Activated naive CD4-positive, alpha-beta T cell treated with anti-CD3 and anti-CD28 coated beads, Interleukin-2, amount 50 U/mL, for 24 hours (primary cell): Measurements from ENCODE around the gene MRAP2.
"Not testable (repeated sequence)": the region's sequence is repeated elsewhere in the genome, so short reads cannot be mapped to it uniquely, and the experiment has no call there.

ENCODE experiments used
- H3K27ac Mint-ChIP-seq: one replicate; pipeline ENCODE4 v1.8.0; 2021; ENCODE audit warnings: mild to moderate bottlenecking, mixed read lengths
- H3K27me3 Mint-ChIP-seq: one replicate; pipeline ENCODE4 v1.8.0; 2021; ENCODE audit warnings: mixed read lengths
- H3K36me3 Mint-ChIP-seq: one replicate; pipeline ENCODE4 v1.8.0; 2021; ENCODE audit warnings: mixed read lengths
- H3K4me1 Mint-ChIP-seq: one replicate; pipeline ENCODE4 v1.8.0; 2021; ENCODE audit warnings: mixed read lengths
- H3K4me3 Mint-ChIP-seq: one replicate; pipeline ENCODE4 v1.8.0; 2021; ENCODE audit warnings: mild to moderate bottlenecking, mixed read lengths
- H3K9me3 Mint-ChIP-seq: one replicate; pipeline ENCODE4 v1.8.0; 2021; ENCODE audit warnings: mixed read lengths

The MRAP2 gene

DNA sequence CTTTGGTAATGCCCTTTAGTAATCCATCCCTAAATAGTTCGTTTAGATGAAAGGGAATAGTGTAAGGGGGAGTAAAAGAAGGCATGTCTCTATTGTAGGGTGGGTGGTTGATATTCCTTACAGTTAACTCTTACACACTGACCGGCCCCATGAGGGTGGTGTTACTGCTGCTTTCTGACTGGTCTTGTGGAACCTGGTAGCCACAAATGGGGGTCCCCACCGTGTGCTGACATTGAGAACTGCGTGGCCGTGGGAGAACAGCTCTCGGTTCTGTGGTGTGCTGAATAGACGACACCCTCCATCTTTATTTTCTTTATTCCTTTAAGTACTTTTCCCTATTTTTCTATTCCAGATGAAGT is 19.3 kb downstream of the MRAP2 start:
- peaks cover 1% of the 10 kb centered on the region for H3K27me3 Mint-ChIP-seq
- no peaks in the 10 kb centered on the region for H3K36me3 Mint-ChIP-seq
- no peak overlapping the region for H3K27ac Mint-ChIP-seq
- H3K4me3 Mint-ChIP-seq, result no peak overlapping the region
- no peaks in the 10 kb centered on the region for H3K9me3 Mint-ChIP-seq
- H3K4me1 Mint-ChIP-seq, result no peaks in the 10 kb centered on the region

GRCh38 chr6:84055647-84056046 is 22.1 kb downstream of the MRAP2 start:
- no peaks in the 10 kb centered on the region for H3K4me1 Mint-ChIP-seq
- no peak overlapping the region for H3K27ac Mint-ChIP-seq
- H3K27me3 Mint-ChIP-seq, result peaks cover 5% of the 10 kb centered on the region

GRCh38 chr6:84057908-84058307 is 24.3 kb downstream of the MRAP2 start:
- Mint-ChIP-seq H3K9me3 (no peaks in the 10 kb centered on the region), H3K4me1 (no peaks in the 10 kb centered on the region), H3K27ac (no peak overlapping the region), H3K36me3 (no peaks in the 10 kb centered on the region), H3K27me3 (peaks cover 5% of the 10 kb centered on the region), H3K4me3 (no peak overlapping the region)

More at GRCh38 chr6:84055647-84056046, 22.1 kb downstream of the MRAP2 start:
- Mint-ChIP-seq H3K9me3 (no peaks in the 10 kb centered on the region), H3K36me3 (no peaks in the 10 kb centered on the region), H3K4me3 (no peak overlapping the region)

- Mint-ChIP-seq H3K9me3 (no peaks in the 10 kb centered on the region), H3K4me3 (no peak overlapping the region), H3K36me3 (no peaks in the 10 kb centered on the region), H3K4me1 (no peaks in the 10 kb centered on the region), H3K27ac (no peak overlapping the region), H3K27me3 (peaks cover 5% of the 10 kb centered on the region)
These were observed 25.5 kb downstream of the MRAP2 start for GRCh38 chr6:84059082-84059481.

DNA sequence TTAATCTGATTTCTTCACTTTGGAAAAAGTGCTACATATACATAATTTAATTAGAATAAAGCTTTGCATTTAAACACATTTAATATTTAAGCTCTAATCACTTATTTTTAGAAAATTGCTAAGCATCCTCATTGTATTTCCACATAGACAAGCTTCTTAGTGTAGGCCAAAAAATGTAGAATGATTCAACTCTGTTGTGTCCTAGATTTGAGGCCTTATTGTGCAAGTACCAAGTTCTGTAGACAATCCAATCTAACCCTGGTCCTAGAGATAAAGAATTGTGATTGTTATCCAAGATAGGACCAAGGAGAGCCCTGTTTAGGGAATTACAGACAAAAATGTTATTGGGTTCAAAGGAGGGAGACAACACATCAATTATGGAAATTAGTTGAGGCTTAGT is 27.6 kb downstream of the MRAP2 start:
- Mint-ChIP-seq H3K9me3 (no peaks in the 10 kb centered on the region), H3K36me3 (no peaks in the 10 kb centered on the region), H3K27ac (no peak overlapping the region), H3K27me3 (peaks cover 4% of the 10 kb centered on the region), H3K4me1 (no peaks in the 10 kb centered on the region), H3K4me3 (no peak overlapping the region)

GRCh38 chr6:84061613-84062398 is 28.2 kb downstream of the MRAP2 start:
- H3K4me1 Mint-ChIP-seq, result no peaks in the 10 kb centered on the region
- H3K9me3 Mint-ChIP-seq, result no peaks in the 10 kb centered on the region
- H3K27ac Mint-ChIP-seq, result no peak overlapping the region
- no peak overlapping the region for H3K4me3 Mint-ChIP-seq
- peaks cover 4% of the 10 kb centered on the region for H3K27me3 Mint-ChIP-seq
- H3K36me3 Mint-ChIP-seq, result no peaks in the 10 kb centered on the region

DNA sequence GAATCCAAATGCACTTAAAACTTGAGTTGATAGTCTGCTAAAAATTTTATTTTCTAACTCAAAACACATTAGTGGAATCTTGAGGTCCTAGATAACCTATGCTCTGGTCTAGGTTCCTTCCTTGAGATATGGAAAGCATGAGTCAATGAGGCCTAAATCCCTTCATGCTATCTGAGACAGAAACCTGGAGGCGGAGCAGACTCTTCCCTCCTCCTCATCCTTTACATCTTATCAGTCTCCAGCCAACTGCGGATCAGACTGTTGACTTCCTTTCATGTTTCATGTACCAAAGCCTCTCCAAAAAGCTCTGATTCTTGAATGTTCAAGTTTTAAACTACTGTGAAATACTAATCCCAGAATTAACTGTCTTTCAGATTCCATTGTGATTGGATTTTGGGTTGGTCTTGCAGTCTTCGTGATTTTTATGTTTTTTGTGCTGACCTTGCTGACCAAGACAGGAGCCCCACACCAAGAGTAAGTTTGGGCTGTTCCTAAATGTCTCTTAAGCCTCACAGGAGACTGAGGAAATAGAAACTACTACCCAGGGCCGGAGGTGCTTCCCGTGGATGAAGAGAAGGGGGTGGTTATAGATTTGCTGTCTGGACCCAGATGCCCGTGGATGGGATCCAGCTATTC is 29.1 kb downstream of the MRAP2 start:
- Mint-ChIP-seq H3K27ac (no peak overlapping the region), H3K4me1 (no peaks in the 10 kb centered on the region), H3K36me3 (no peaks in the 10 kb centered on the region), H3K9me3 (no peaks in the 10 kb centered on the region), H3K27me3 (peaks cover 4% of the 10 kb centered on the region), H3K4me3 (no peak overlapping the region)

DNA sequence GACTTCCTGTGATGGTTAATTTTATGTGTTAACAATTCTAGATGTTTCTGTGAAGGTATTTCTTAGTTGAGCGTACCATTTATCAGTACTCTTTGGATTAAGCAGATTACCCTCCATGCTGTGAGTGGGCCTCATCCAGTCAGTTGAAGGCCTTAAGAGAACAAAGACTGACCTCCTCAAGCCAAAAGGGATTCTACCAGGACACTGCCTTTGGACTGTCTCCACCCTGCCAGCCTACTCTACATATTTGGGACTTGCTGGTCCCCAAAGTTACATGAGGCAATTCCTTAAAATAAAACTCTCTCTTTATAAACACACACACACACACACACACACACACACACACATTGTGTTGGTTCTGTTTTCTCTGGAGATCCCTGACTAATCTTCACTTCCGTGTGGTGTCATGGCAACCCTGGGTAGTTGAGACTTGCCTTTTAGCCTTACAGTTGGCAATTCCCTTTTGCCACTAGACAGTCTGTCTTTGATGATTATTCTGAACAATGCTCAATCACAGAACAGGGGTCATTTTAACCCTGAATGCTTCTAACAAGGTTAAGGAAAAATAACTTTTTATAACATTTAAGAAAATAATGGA is 32.2 kb downstream of the MRAP2 start:
- Mint-ChIP-seq H3K9me3 (peaks cover 5% of the 10 kb centered on the region), H3K27ac (no peak overlapping the region), H3K36me3 (peaks cover 1% of the 10 kb centered on the region), H3K4me3 (no peak overlapping the region), H3K27me3 (peaks cover 1% of the 10 kb centered on the region), H3K4me1 (no peaks in the 10 kb centered on the region)

- H3K27ac Mint-ChIP-seq, result no peak overlapping the region
- H3K36me3 Mint-ChIP-seq, result peaks cover 1% of the 10 kb centered on the region
- H3K4me1 Mint-ChIP-seq, result no peaks in the 10 kb centered on the region
- H3K27me3 Mint-ChIP-seq, result peaks cover 1% of the 10 kb centered on the region
- no peak overlapping the region for H3K4me3 Mint-ChIP-seq
- H3K9me3 Mint-ChIP-seq, result peaks cover 5% of the 10 kb centered on the region
These were observed 33.0 kb downstream of the MRAP2 start for GRCh38 chr6:84066536-84066935.

DNA sequence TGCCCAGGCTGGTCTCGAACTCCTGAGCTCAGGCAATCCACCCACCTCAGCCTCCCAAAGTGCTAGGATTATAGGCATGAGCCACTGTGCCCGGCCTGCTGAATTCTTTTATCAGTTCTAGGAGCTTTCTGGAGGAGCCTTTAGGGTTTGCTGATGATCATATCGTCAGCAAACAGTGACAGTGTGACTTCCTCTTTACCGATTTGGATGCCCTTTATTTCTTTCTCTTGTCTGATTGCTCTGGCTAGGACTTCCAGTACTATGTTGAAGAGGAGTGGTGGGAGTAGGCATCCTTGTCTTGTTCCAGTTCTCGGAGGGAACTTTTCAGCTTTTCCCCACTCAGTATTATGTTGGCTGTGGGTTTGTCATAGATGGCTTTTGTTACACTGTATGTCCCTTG is 35.3 kb downstream of the MRAP2 start:
- H3K27me3 Mint-ChIP-seq, H3K4me1 Mint-ChIP-seq, H3K27ac Mint-ChIP-seq, H3K4me3 Mint-ChIP-seq, H3K36me3 Mint-ChIP-seq, H3K9me3 Mint-ChIP-seq: not testable (repeated sequence)

DNA sequence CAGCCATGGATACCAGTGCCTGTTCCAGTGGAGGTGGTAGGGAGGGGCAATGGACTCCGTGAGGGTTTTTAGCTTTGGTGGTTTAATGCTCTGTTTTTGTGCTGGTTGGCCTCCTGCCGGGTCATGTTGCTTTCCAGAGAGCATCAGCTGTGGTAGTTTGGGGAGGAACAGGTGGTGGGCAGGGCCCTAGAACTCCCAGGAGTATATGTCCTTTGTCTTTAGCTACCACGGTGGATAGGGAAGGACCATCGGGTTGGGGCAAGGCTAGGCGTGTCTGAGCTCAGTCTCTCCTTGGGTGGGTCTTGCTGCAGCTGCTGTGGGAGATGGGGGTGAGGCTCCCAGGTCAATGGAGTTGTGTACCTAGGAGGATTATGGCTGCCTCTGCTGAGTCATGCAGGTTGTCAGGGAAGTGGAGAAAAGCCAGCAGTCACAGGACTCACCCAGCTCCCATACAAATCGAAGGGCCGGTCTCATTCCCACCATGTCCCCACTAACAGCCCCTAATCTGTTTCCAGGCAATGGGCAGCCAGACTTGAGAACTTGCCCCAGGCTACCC is 38.9 kb downstream of the MRAP2 start:
- H3K27me3 Mint-ChIP-seq, result peaks cover 1% of the 10 kb centered on the region
- no peak overlapping the region for H3K4me3 Mint-ChIP-seq

GRCh38 chr6:84074988-84075781 is 41.6 kb downstream of the MRAP2 start:
- Mint-ChIP-seq H3K4me3 (no peak overlapping the region), H3K9me3 (peaks cover 10% of the 10 kb centered on the region), H3K36me3 (no peaks in the 10 kb centered on the region), H3K27ac (no peak overlapping the region), H3K4me1 (no peaks in the 10 kb centered on the region), H3K27me3 (peaks cover 4% of the 10 kb centered on the region)

More for the DNA sequence above, 38.9 kb downstream of the MRAP2 start:
- H3K4me1 Mint-ChIP-seq, result no peaks in the 10 kb centered on the region
- H3K36me3 Mint-ChIP-seq, result peaks cover 1% of the 10 kb centered on the region
- H3K27ac Mint-ChIP-seq, result no peak overlapping the region
- peaks cover 5% of the 10 kb centered on the region for H3K9me3 Mint-ChIP-seq

DNA sequence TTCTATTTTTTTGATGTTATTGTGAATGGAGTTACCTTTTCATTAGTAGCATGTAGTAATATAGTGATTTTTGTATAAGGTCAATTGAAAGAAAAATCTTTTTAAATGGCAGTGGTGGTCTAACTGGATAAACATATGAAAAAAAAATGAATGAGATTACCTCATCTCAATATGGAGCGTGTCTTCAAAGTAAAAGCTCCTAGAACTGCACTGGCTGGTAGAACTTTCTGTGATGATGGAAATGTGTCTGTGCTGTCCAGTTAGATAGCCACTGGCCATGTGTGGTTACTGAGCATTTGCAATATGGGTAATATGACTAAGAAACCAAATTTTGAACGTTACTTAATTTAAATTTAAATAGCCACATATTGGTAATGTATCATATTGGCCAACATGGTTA is 44.1 kb downstream of the MRAP2 start:
- no peak overlapping the region for H3K27ac Mint-ChIP-seq
- H3K27me3 Mint-ChIP-seq, result peaks cover 4% of the 10 kb centered on the region
- H3K9me3 Mint-ChIP-seq, result peaks cover 10% of the 10 kb centered on the region
- no peak overlapping the region for H3K4me3 Mint-ChIP-seq
- no peaks in the 10 kb centered on the region for H3K36me3 Mint-ChIP-seq
- H3K4me1 Mint-ChIP-seq, result no peaks in the 10 kb centered on the region

DNA sequence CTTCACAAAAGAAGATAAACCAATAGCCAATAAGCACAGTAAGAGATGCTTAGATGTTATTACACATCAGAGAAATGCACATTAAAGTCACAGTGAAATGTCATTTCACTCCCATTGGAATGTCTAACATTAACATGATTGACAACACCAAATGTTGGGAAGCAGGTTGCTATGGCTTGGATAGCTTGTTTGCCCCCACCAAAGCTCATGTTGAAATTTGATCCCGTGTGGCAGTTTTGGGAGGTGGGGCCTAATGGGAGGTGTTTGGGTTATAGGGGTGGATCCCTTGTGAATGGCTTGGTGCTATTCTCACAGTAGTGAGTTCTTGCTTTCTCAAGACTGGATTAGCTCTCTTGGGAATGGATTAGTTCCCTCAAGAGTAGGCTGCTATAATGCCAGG is 44.8 kb downstream of the MRAP2 start:
- Mint-ChIP-seq H3K36me3 (no peaks in the 10 kb centered on the region), H3K9me3 (peaks cover 10% of the 10 kb centered on the region), H3K27me3 (peaks cover 4% of the 10 kb centered on the region), H3K4me1 (no peaks in the 10 kb centered on the region), H3K27ac (no peak overlapping the region), H3K4me3 (no peak overlapping the region)

- Mint-ChIP-seq H3K27ac (no peak overlapping the region), H3K27me3 (peaks cover 10% of the 10 kb centered on the region), H3K36me3 (no peaks in the 10 kb centered on the region), H3K9me3 (peaks cover 10% of the 10 kb centered on the region), H3K4me1 (no peaks in the 10 kb centered on the region), H3K4me3 (no peak overlapping the region)
These were observed 47.6 kb downstream of the MRAP2 start for GRCh38 chr6:84081222-84081621.
